K562 (cell line): ENCODE measurements around the gene RGS9. TPM values are rescaled to one million over a fixed set of nuclear protein-coding genes. Genes with fewer than 3 reads are reported as not detected.

ENCODE experiments used
- BACH1 ChIP-seq: fragments of 200-800 bp; sonication (Bioruptor generic); IDR thresholded peaks from 2 replicates; pipeline ENCODE4 v1.6.1; 2016; ENCODE audit warnings: missing genetic modification characterization, missing compliant biosample characterization
- CREB5 ChIP-seq: fragments of 250-450 bp; sonication (Bioruptor Pico); IDR thresholded peaks from 2 replicates; pipeline ENCODE4 v1.5.0; 2020; ENCODE audit warnings: mild to moderate bottlenecking
- ELF4 ChIP-seq: fragments of 450-650 bp; formaldehyde crosslinking; IDR thresholded peaks from 2 replicates; pipeline ENCODE4 v1.4.0; 2022; ENCODE audit warnings: missing genetic modification characterization
- HIVEP1 ChIP-seq: fragments of 250-450 bp; sonication (Bioruptor Pico); IDR thresholded peaks from 2 replicates; pipeline ENCODE4 v1.4.0; 2020; ENCODE audit warnings: mild to moderate bottlenecking
- MIER1 ChIP-seq: fragments of 450-650 bp; IDR thresholded peaks from 2 replicates; pipeline ENCODE4 v1.6.1; 2016; ENCODE audit warnings: antibody characterized with exemption, mild to moderate bottlenecking, low read depth
- MYC ChIP-seq, 2 experiments: fragments of 250-450 bp in 1 of 2; sonication (Bioruptor Pico) in 1 of 2; IDR thresholded peaks; 2 replicates each; pipeline versions ENCODE4 v1.5.1 to v1.6.1; 2012 to 2021; ENCODE audit warnings: low read depth in 2 of 2, borderline replicate concordance in 1 of 2, improper control_type of control experiment in 1 of 2, low read length in 1 of 2, mild to moderate bottlenecking in 1 of 2, moderate library complexity in 1 of 2
- NR2C2 ChIP-seq, 2 experiments: fragments of 200-800 bp in 1 of 2; sonication (Bioruptor generic) in 1 of 2; sonication (generic) in 1 of 2; formaldehyde crosslinking in 1 of 2; IDR thresholded peaks; 2 replicates each; pipeline versions ENCODE4 v1.6.1 to v1.8.0; 2016 to 2022; ENCODE audit warnings: mild to moderate bottlenecking in 1 of 2, missing compliant biosample characterization in 1 of 2, missing genetic modification characterization in 1 of 2, missing genetic modification reagents in 1 of 2
- SMAD2 ChIP-seq: fragments of 150-350 bp; IDR thresholded peaks from 2 replicates; pipeline ENCODE4 v1.6.1; 2014; ENCODE audit warnings: low read depth, mild to moderate bottlenecking, low read length
- SPI1 ChIP-seq: IDR thresholded peaks from 2 replicates; pipeline ENCODE4 v1.6.1; 2011; ENCODE audit warnings: low read depth, low read length, control low read depth, borderline replicate concordance
- TEAD4 ChIP-seq, 2 experiments: sonication (generic) in 1 of 2; formaldehyde crosslinking in 1 of 2; IDR thresholded peaks; 2 replicates each; pipeline versions ENCODE4 v1.6.1 to v1.8.0; 2012 to 2022; ENCODE audit warnings: borderline replicate concordance in 1 of 2, inconsistent platforms in 1 of 2, low read length in 1 of 2, mild to moderate bottlenecking in 1 of 2, missing genetic modification reagents in 1 of 2
- ZBTB7A ChIP-seq: IDR thresholded peaks from 2 replicates; pipeline ENCODE4 v1.6.1; 2011; ENCODE audit warnings: low read depth, mild to moderate bottlenecking, low read length, moderate library complexity, borderline replicate concordance; ENCODE audit not compliant: control insufficient read depth
- ZC3H11A ChIP-seq: IDR thresholded peaks from 2 replicates; pipeline ENCODE4 v1.6.1; 2012; ENCODE audit warnings: low read depth, low read length, improper control_type of control experiment
- ZNF263 ChIP-seq: sonication (generic); formaldehyde crosslinking; IDR thresholded peaks from 2 replicates; pipeline ENCODE4 v1.8.0; 2022; ENCODE audit warnings: mild to moderate bottlenecking, missing genetic modification reagents, borderline replicate concordance
- ZNF436 ChIP-seq: fragments of 250-450, 450-650 bp; sonication (Bioruptor Pico); formaldehyde crosslinking; IDR thresholded peaks from 2 replicates; pipeline ENCODE4 v1.7.0; 2020; ENCODE audit warnings: mild to moderate bottlenecking
- ZNF586 ChIP-seq: fragments of 450-650 bp; formaldehyde crosslinking; conservative IDR thresholded peaks from 2 replicates; pipeline ENCODE4 v1.4.0; 2020; ENCODE audit warnings: mild to moderate bottlenecking, moderate library complexity
- ZNF668 ChIP-seq: fragments of 250-450 bp; sonication (Bioruptor Pico); IDR thresholded peaks from 2 replicates; pipeline ENCODE4 v1.8.0; 2022; ENCODE audit warnings: mild to moderate bottlenecking, inconsistent platforms
- polyA plus RNA-seq, 8 experiments: library from polyadenylated mRNA; depleted of rRNA in 4 of 8; stranded (reverse) in 5 of 8; unstranded in 3 of 8; fragments of >200 nt; fragmentation: Nextera tagmentation in 2 of 8; fragmentation: Illumina TruSeq in 1 of 8; extraction: Ambion mirVana in 2 of 8; extraction: Trizol in 1 of 8; gene quantifications; 2 replicates each; pipeline versions ENCODE4 v1.2.1 to v1.2.3, GENCODE V29; 2011 to 2014; ENCODE audit warnings: inconsistent platforms in 1 of 8, missing spikeins in 1 of 8
- total RNA-seq, 7 experiments: library from RNA; depleted of rRNA in 6 of 7; stranded (reverse); fragments of >200 nt in 6 of 7; fragmentation: Illumina TruSeq in 2 of 7; extraction: Trizol in 2 of 7; gene quantifications; 2 replicates each; pipeline versions ENCODE4 v1.2.1 to v1.2.3, GENCODE V29; 2011 to 2021; ENCODE audit warnings: low replicate concordance in 1 of 7
- TF ChIP-seq, protein P1 (sequence below): sonication (generic); formaldehyde crosslinking; IDR thresholded peaks from 2 replicates; pipeline ENCODE4 v1.8.0; 2022; ENCODE audit warnings: missing genetic modification reagents, mild to moderate bottlenecking, moderate library complexity, borderline replicate concordance
- TF ChIP-seq, protein P2 (sequence below), 3 experiments: fragments of 200-800 bp in 1 of 3; fragments of 250-450 bp in 1 of 3; fragments of 450-650 bp in 1 of 3; sonication (Bioruptor Pico) in 1 of 3; sonication (Bioruptor generic) in 1 of 3; formaldehyde crosslinking in 1 of 3; IDR thresholded peaks; 2 replicates each; pipeline versions ENCODE4 v1.6.1 to v1.8.0; 2016 to 2022; ENCODE audit warnings: mild to moderate bottlenecking in 2 of 3, missing genetic modification characterization in 2 of 3, missing compliant biosample characterization in 1 of 3, moderate library complexity in 1 of 3

Gene RGS9
- total and polyA plus RNA-seq, 9 of the 15 experiments (the other 6 are each of a cell fraction or from before 2014, with no cell fraction given): 0.18 to 1.4 (median 0.55) TPM

- TF ChIP-seq TEAD4 (IDR thresholded peaks at IDR 0.05; ENCODE audit: low read length) (peak; percentile 63; the same call in 1 of the 2 replicates), TEAD4 (CRISPR knock-in tag; IDR thresholded peaks at IDR 0.05; ENCODE audit: borderline replicate concordance) (no peak), ZBTB7A (no peak), ZC3H11A (no peak), SPI1 (peak; percentile 95), HIVEP1 (no peak), MYC (IDR thresholded peaks at IDR 0.05; ENCODE audit: low read depth, low read length) (peak; percentile 92), MYC (CRISPR knock-in tag; IDR thresholded peaks at IDR 0.05; ENCODE audit: borderline replicate concordance, low read depth) (no peak), ZNF263 (CRISPR knock-in tag) (peak; percentile 19; the same call in 1 of the 2 replicates), ZNF668 (no peak), SMAD2 (no peak), MIER1 (no peak), ELF4 (CRISPR knock-in tag) (no peak), BACH1 (tag) (no peak), ZNF586 (CRISPR knock-in tag) (no peak), NR2C2 (CRISPR knock-in tag; IDR thresholded peaks at IDR 0.05) (no peak), NR2C2 (tag; IDR thresholded peaks at IDR 0.05) (peak; percentile 39; the same call in 1 of the 2 replicates), CREB5 (no peak), ZNF436 (CRISPR knock-in tag) (no peak)
- TF ChIP-seq, protein P1, sequence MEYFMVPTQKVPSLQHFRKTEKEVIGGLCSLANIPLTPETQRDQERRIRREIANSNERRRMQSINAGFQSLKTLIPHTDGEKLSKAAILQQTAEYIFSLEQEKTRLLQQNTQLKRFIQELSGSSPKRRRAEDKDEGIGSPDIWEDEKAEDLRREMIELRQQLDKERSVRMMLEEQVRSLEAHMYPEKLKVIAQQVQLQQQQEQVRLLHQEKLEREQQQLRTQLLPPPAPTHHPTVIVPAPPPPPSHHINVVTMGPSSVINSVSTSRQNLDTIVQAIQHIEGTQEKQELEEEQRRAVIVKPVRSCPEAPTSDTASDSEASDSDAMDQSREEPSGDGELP (CRISPR knock-in tag): 0 out of 2 replicates have a peak, but pooled peaks have one; percentile 16
- TF ChIP-seq, protein P2, sequence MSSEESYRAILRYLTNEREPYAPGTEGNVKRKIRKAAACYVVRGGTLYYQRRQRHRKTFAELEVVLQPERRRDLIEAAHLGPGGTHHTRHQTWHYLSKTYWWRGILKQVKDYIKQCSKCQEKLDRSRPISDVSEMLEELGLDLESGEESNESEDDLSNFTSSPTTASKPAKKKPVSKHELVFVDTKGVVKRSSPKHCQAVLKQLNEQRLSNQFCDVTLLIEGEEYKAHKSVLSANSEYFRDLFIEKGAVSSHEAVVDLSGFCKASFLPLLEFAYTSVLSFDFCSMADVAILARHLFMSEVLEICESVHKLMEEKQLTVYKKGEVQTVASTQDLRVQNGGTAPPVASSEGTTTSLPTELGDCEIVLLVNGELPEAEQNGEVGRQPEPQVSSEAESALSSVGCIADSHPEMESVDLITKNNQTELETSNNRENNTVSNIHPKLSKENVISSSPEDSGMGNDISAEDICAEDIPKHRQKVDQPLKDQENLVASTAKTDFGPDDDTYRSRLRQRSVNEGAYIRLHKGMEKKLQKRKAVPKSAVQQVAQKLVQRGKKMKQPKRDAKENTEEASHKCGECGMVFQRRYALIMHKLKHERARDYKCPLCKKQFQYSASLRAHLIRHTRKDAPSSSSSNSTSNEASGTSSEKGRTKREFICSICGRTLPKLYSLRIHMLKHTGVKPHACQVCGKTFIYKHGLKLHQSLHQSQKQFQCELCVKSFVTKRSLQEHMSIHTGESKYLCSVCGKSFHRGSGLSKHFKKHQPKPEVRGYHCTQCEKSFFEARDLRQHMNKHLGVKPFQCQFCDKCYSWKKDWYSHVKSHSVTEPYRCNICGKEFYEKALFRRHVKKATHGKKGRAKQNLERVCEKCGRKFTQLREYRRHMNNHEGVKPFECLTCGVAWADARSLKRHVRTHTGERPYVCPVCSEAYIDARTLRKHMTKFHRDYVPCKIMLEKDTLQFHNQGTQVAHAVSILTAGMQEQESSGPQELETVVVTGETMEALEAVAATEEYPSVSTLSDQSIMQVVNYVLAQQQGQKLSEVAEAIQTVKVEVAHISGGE (CRISPR knock-in tag; IDR thresholded peaks at IDR 0.05): peak in 1 of 3 experiments; percentile 73; a peak in 2 of 6 replicates
Measured at GRCh38 chr17:65130832-65131231, 6.3 kb upstream of the RGS9 start (continued).
